GM12874 (cell line): ENCODE measurements around the gene CCDC34.

ENCODE experiments used
- CTCF ChIP-seq: IDR thresholded peaks from 2 replicates; pipeline ENCODE4 v1.5.1; 2011; ENCODE audit warnings: low read depth, mild to moderate bottlenecking, control low read depth, low read length, moderate library complexity; ENCODE audit not compliant: insufficient read depth

The CCDC34 gene

GRCh38 chr11:27310707-27311106, 52.3 kb downstream of the CCDC34 start:
- no peak for TF ChIP-seq CTCF

GRCh38 chr11:27310182-27310581, 52.8 kb downstream of the CCDC34 start:
- TF ChIP-seq CTCF = no peak

GRCh38 chr11:27309046-27309445, 54.0 kb downstream of the CCDC34 start:
- TF ChIP-seq CTCF = no peak

GRCh38 chr11:27307232-27307631, 55.8 kb downstream of the CCDC34 start:
- TF ChIP-seq CTCF = no peak

GRCh38 chr11:27305751-27306150, 57.3 kb downstream of the CCDC34 start:
- no peak for TF ChIP-seq CTCF

- no peak for TF ChIP-seq CTCF
These were observed 58.5 kb downstream of the CCDC34 start for GRCh38 chr11:27304514-27304913.

- TF ChIP-seq CTCF = no peak
These were observed 59.1 kb downstream of the CCDC34 start for GRCh38 chr11:27303903-27304302.

GRCh38 chr11:27300974-27301373, 62.0 kb downstream of the CCDC34 start:
- TF ChIP-seq CTCF = no peak
